IPS-15b (cell line): ENCODE measurements around the gene ATXN10.

Source experiments
- H3K27me3 ChIP-seq: one replicate; pipeline ENCODE4 v1.6.1; 2013; ENCODE audit warnings: low read length; ENCODE audit not compliant: control insufficient read depth, insufficient read depth
- H3K36me3 ChIP-seq: one replicate; pipeline ENCODE4 v1.6.1; 2013; ENCODE audit warnings: low read length; ENCODE audit not compliant: control insufficient read depth, insufficient read depth
- H3K4me1 ChIP-seq: one replicate; pipeline ENCODE4 v1.6.1; 2013; ENCODE audit warnings: mild to moderate bottlenecking, low read length; ENCODE audit not compliant: control insufficient read depth, insufficient read depth
- H3K4me3 ChIP-seq: one replicate; pipeline ENCODE4 v1.5.1; 2013; ENCODE audit warnings: low read depth, low read length
- H3K9ac ChIP-seq: one replicate; pipeline ENCODE4 v1.6.1; 2013; ENCODE audit warnings: low read depth, mild to moderate bottlenecking, low read length
- H3K9me3 ChIP-seq: one replicate; pipeline ENCODE4 v1.6.1; 2013; ENCODE audit warnings: mild to moderate bottlenecking, low read length; ENCODE audit not compliant: control insufficient read depth, insufficient read depth

The ATXN10 gene

GRCh38 chr22:45684752-45685574 is 13.3 kb downstream of the ATXN10 start:
- no peak overlapping the region for H3K4me3 ChIP-seq
- H3K9ac ChIP-seq, result no peak overlapping the region
- no peaks in the 10 kb centered on the region for H3K27me3 ChIP-seq
- no peaks in the 10 kb centered on the region for H3K36me3 ChIP-seq
- no peaks in the 10 kb centered on the region for H3K9me3 ChIP-seq
- H3K4me1 ChIP-seq, result peaks cover 4% of the 10 kb centered on the region

- H3K9me3 ChIP-seq, result no peaks in the 10 kb centered on the region
- H3K27me3 ChIP-seq, result no peaks in the 10 kb centered on the region
- no peak overlapping the region for H3K4me3 ChIP-seq
- H3K36me3 ChIP-seq, result no peaks in the 10 kb centered on the region
- no peak overlapping the region for H3K9ac ChIP-seq
- H3K4me1 ChIP-seq, result peaks cover 4% of the 10 kb centered on the region
Measured at GRCh38 chr22:45686004-45686403, 14.4 kb downstream of the ATXN10 start.

- Histone ChIP-seq H3K9me3 (no peaks in the 10 kb centered on the region), H3K4me3 (no peak overlapping the region), H3K9ac (no peak overlapping the region), H3K36me3 (no peaks in the 10 kb centered on the region), H3K27me3 (no peaks in the 10 kb centered on the region), H3K4me1 (peaks cover 2% of the 10 kb centered on the region)
Measured at GRCh38 chr22:45686836-45687235, 15.2 kb downstream of the ATXN10 start.

- Histone ChIP-seq H3K4me1 (no peaks in the 10 kb centered on the region), H3K4me3 (no peak overlapping the region), H3K36me3 (peaks cover 4% of the 10 kb centered on the region), H3K27me3 (no peaks in the 10 kb centered on the region), H3K9ac (no peak overlapping the region), H3K9me3 (no peaks in the 10 kb centered on the region)
Measured at GRCh38 chr22:45688600-45689080, 17.0 kb downstream of the ATXN10 start.

- no peak overlapping the region for H3K4me3 ChIP-seq
- H3K9ac ChIP-seq, result no peak overlapping the region
- H3K36me3 ChIP-seq, result peaks cover 5% of the 10 kb centered on the region
- H3K4me1 ChIP-seq, result no peaks in the 10 kb centered on the region
- H3K27me3 ChIP-seq, result no peaks in the 10 kb centered on the region
- no peaks in the 10 kb centered on the region for H3K9me3 ChIP-seq
Measured at GRCh38 chr22:45689211-45689610, 17.6 kb downstream of the ATXN10 start.

- no peak overlapping the region for H3K9ac ChIP-seq
- H3K4me1 ChIP-seq, result no peaks in the 10 kb centered on the region
- peaks cover 5% of the 10 kb centered on the region for H3K36me3 ChIP-seq
- no peak overlapping the region for H3K4me3 ChIP-seq
- no peaks in the 10 kb centered on the region for H3K27me3 ChIP-seq
- H3K9me3 ChIP-seq, result no peaks in the 10 kb centered on the region
Measured at GRCh38 chr22:45690008-45690407, 18.4 kb downstream of the ATXN10 start.

- H3K36me3 ChIP-seq, result peaks cover 5% of the 10 kb centered on the region
- no peaks in the 10 kb centered on the region for H3K9me3 ChIP-seq
- no peaks in the 10 kb centered on the region for H3K4me1 ChIP-seq
- H3K9ac ChIP-seq, result no peak overlapping the region
- H3K4me3 ChIP-seq, result no peak overlapping the region
- no peaks in the 10 kb centered on the region for H3K27me3 ChIP-seq
Measured at GRCh38 chr22:45692549-45692948, 20.9 kb downstream of the ATXN10 start.

- no peak overlapping the region for H3K9ac ChIP-seq
Measured at GRCh38 chr22:45693835-45694234, 22.2 kb downstream of the ATXN10 start.

GRCh38 chr22:45696227-45696626 is 24.6 kb downstream of the ATXN10 start:
- Histone ChIP-seq H3K36me3 (peaks cover 10% of the 10 kb centered on the region), H3K27me3 (no peaks in the 10 kb centered on the region), H3K4me3 (no peak overlapping the region), H3K4me1 (no peaks in the 10 kb centered on the region), H3K9me3 (no peaks in the 10 kb centered on the region), H3K9ac (no peak overlapping the region)

More at GRCh38 chr22:45693835-45694234, 22.2 kb downstream of the ATXN10 start:
- no peaks in the 10 kb centered on the region for H3K9me3 ChIP-seq
- no peaks in the 10 kb centered on the region for H3K27me3 ChIP-seq
- no peak overlapping the region for H3K4me3 ChIP-seq
- peaks cover 5% of the 10 kb centered on the region for H3K36me3 ChIP-seq
- H3K4me1 ChIP-seq, result no peaks in the 10 kb centered on the region

- Histone ChIP-seq H3K36me3 (peaks cover 10% of the 10 kb centered on the region), H3K27me3 (no peaks in the 10 kb centered on the region), H3K9me3 (no peaks in the 10 kb centered on the region), H3K4me1 (no peaks in the 10 kb centered on the region), H3K9ac (no peak overlapping the region), H3K4me3 (no peak overlapping the region)
Measured at GRCh38 chr22:45698094-45698493, 26.5 kb downstream of the ATXN10 start.

GRCh38 chr22:45702981-45703380 is 31.3 kb downstream of the ATXN10 start:
- no peaks in the 10 kb centered on the region for H3K4me1 ChIP-seq
- H3K36me3 ChIP-seq, result peaks cover 5% of the 10 kb centered on the region
- no peaks in the 10 kb centered on the region for H3K27me3 ChIP-seq
- H3K9ac ChIP-seq, result no peak overlapping the region
- H3K4me3 ChIP-seq, result no peak overlapping the region
- no peaks in the 10 kb centered on the region for H3K9me3 ChIP-seq

- no peak overlapping the region for H3K4me3 ChIP-seq
- no peaks in the 10 kb centered on the region for H3K9me3 ChIP-seq
- H3K36me3 ChIP-seq, result peaks cover 5% of the 10 kb centered on the region
- H3K9ac ChIP-seq, result no peak overlapping the region
- H3K27me3 ChIP-seq, result no peaks in the 10 kb centered on the region
- H3K4me1 ChIP-seq, result no peaks in the 10 kb centered on the region
Measured at GRCh38 chr22:45703758-45704157, 32.1 kb downstream of the ATXN10 start.
